Peyer's patch (tissue), 4 donors: ENCODE measurements around the gene TNFRSF11A. TPM values are rescaled to one million over a fixed set of nuclear protein-coding genes. Genes with fewer than 3 reads are reported as not detected.

Source experiments
- DNase-seq, 3 donors: peaks; one replicate each; pipeline ENCODE4 v3.0.0-alpha.2; 2017 to 2019
- H3K27ac ChIP-seq, 4 donors: fragments of 200-600 bp; sonication (generic); one replicate each; pipeline ENCODE4 v1.5.1; 2016 to 2019
- H3K27me3 ChIP-seq, 2 donors: fragments of 200-600 bp; sonication (generic); one replicate each; pipeline ENCODE4 v1.5.1; 2019
- H3K36me3 ChIP-seq, 3 donors: fragments of 200-600 bp; sonication (generic); one replicate each; pipeline ENCODE4 v1.5.1; 2016 to 2019
- H3K4me1 ChIP-seq, 4 donors: fragments of 200-600 bp; sonication (generic); one replicate each; pipeline ENCODE4 v1.5.1; 2016 to 2019
- H3K4me3 ChIP-seq, 4 donors: fragments of 200-600 bp; sonication (generic); 1 replicate in 3 of 4; 2 replicates in 1 of 4; pipeline ENCODE4 v1.5.1; 2016 to 2019; ENCODE audit warnings: mild to moderate bottlenecking in 1 of 4
- H3K9me3 ChIP-seq, 4 donors: fragments of 200-600 bp; sonication (generic); one replicate each; pipeline ENCODE4 v1.5.1; 2016 to 2019; ENCODE audit warnings: mild to moderate bottlenecking in 1 of 4
- POLR2A ChIP-seq, 2 donors: fragments of 450-650 bp; IDR thresholded peaks; one replicate each; pipeline ENCODE4 v1.5.1; 2017; ENCODE audit warnings: antibody characterized with exemption in 2 of 2, mild to moderate bottlenecking in 2 of 2, moderate library complexity in 2 of 2
- total RNA-seq, 4 donors: library from RNA; depleted of rRNA; stranded (reverse); fragments of >200 nt; gene quantifications; one replicate each; pipeline ENCODE4 v1.1.0, GENCODE V29; 2016
- TF ChIP-seq, protein P1 (sequence below), 6 experiments: fragments of 450-650 bp in 4 of 6; fragments of 200-600 bp in 2 of 6; sonication (generic) in 1 of 6; IDR thresholded peaks; one replicate each; pipeline ENCODE4 v1.5.1; 2017 to 2019; ENCODE audit warnings: antibody characterized with exemption in 6 of 6, mild to moderate bottlenecking in 3 of 6, moderate library complexity in 1 of 6

The TNFRSF11A gene
- total RNA-seq, 4 donors from 2014 or later, result 29.6 to 64.6 (median 43.1) TPM

DNA sequence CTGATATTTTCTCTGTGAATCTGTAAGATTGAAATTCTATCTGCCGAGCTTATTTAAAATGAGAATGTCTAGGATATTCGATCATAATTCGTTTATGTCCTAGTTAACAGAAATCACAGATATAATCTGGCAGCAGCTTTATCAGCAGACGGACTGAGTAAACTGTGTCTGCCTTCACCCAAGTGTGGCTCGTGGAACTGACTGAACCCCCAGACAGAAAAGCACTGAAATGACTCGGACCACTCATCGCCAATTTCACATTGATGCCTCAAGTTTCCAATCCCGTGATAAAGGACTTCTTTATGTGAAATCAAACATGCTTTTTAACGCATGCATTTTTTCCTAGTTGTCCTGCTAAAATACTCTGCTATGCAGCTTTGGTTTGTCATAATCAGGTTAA is 15.9 kb downstream of the TNFRSF11A start:
- Histone ChIP-seq H3K4me3 (no peak overlapping the region), H3K36me3 (no peaks in the 10 kb centered on the region), H3K4me1 (peaks cover 0 to 35% (median 2%) of the 10 kb centered on the region in 4 donors), H3K9me3 (no peaks in the 10 kb centered on the region), H3K27me3 (no peaks in the 10 kb centered on the region), H3K27ac (no peak overlapping the region)
- DNase-seq, result no peak
- TF ChIP-seq, protein P1, sequence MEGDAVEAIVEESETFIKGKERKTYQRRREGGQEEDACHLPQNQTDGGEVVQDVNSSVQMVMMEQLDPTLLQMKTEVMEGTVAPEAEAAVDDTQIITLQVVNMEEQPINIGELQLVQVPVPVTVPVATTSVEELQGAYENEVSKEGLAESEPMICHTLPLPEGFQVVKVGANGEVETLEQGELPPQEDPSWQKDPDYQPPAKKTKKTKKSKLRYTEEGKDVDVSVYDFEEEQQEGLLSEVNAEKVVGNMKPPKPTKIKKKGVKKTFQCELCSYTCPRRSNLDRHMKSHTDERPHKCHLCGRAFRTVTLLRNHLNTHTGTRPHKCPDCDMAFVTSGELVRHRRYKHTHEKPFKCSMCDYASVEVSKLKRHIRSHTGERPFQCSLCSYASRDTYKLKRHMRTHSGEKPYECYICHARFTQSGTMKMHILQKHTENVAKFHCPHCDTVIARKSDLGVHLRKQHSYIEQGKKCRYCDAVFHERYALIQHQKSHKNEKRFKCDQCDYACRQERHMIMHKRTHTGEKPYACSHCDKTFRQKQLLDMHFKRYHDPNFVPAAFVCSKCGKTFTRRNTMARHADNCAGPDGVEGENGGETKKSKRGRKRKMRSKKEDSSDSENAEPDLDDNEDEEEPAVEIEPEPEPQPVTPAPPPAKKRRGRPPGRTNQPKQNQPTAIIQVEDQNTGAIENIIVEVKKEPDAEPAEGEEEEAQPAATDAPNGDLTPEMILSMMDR (IDR thresholded peaks at IDR 0.05), result no peak

DNA sequence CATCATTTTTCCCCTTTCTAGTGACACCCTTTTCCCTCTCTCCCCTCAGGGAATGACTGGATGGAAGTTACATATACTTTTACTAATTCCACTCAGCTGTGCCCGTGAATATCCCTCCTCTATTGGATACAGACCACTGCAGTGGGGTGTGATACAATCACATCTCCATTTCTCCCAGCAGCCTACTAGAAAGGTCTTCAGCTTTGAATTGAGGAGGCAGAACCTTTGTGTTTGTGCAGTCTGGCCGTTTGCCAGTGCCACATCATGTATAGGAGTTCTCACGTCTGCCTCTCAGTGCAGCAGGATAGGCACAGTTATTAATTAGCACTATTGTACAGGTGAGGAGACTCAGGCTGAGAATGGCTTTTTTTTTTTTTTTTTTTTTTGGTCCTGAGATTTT is 16.4 kb downstream of the TNFRSF11A start:
- TF ChIP-seq, protein P1 (IDR thresholded peaks at IDR 0.05), result no peak
- TF ChIP-seq POLR2A (IDR thresholded peaks at IDR 0.05), result no peak
- Histone ChIP-seq H3K27me3 (no peaks in the 10 kb centered on the region), H3K27ac (no peak overlapping the region), H3K4me3 (no peak overlapping the region), H3K36me3 (no peaks in the 10 kb centered on the region), H3K4me1 (peaks cover 0 to 30% (median 2%) of the 10 kb centered on the region in 4 donors), H3K9me3 (no peaks in the 10 kb centered on the region)
- no peak for DNase-seq

DNA sequence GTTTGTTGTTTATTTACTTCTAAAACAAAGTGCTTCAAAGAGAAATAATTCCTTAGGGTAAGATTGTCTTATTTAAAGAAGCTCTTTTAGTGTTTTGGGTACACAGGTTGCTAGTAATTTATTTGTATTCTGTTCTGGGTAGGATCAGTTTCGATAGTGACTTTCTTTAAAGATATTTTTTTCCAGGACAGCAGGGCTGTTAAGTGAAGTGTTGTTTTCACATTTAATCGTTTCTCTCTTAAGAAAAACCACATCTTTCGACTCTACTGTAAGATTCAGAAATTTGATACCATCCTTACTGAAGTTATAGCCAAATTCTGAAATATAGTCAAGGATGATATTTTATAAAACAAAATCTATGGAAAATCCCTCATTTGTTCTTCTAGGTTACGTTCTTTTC is 17.8 kb downstream of the TNFRSF11A start:
- H3K4me3 ChIP-seq, result no peak overlapping the region
- TF ChIP-seq, protein P1 (IDR thresholded peaks at IDR 0.05), result no peak
- no peak for TF ChIP-seq POLR2A (IDR thresholded peaks at IDR 0.05)

DNA sequence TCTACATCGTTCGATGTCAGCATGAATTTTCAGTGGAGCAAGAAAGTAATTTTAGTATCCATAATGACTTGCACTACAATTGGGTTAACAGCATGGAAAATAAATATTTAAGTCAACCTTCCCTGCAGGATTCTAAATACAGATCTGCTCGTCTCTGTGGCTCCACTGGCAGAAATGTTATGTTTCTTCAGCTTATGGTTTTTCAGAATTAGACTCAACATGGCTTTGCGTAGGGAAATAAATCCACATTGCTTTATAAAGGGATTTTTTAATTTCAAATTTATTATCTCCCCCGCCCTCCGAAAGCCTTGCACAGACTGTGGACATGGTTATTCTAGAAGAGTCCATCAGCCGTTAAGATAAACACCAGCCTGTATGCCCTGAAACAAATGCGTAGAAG is 18.2 kb downstream of the TNFRSF11A start:
- TF ChIP-seq, protein P1 (IDR thresholded peaks at IDR 0.05), result no peak
- TF ChIP-seq POLR2A (IDR thresholded peaks at IDR 0.05), result no peak
- no peak for DNase-seq
- H3K9me3 ChIP-seq, result no peaks in the 10 kb centered on the region
- H3K27ac ChIP-seq, result no peak overlapping the region
- no peak overlapping the region for H3K4me3 ChIP-seq
- H3K36me3 ChIP-seq, result no peaks in the 10 kb centered on the region
- no peaks in the 10 kb centered on the region for H3K27me3 ChIP-seq
- peaks cover 0 to 12% (median 2%) of the 10 kb centered on the region in 4 donors for H3K4me1 ChIP-seq

More for the DNA sequence above, 17.8 kb downstream of the TNFRSF11A start:
- no peak for DNase-seq
- Histone ChIP-seq H3K4me1 (peaks cover 0 to 16% (median 2%) of the 10 kb centered on the region in 4 donors), H3K9me3 (no peaks in the 10 kb centered on the region), H3K36me3 (no peaks in the 10 kb centered on the region), H3K27ac (no peak overlapping the region), H3K27me3 (no peaks in the 10 kb centered on the region)

DNA sequence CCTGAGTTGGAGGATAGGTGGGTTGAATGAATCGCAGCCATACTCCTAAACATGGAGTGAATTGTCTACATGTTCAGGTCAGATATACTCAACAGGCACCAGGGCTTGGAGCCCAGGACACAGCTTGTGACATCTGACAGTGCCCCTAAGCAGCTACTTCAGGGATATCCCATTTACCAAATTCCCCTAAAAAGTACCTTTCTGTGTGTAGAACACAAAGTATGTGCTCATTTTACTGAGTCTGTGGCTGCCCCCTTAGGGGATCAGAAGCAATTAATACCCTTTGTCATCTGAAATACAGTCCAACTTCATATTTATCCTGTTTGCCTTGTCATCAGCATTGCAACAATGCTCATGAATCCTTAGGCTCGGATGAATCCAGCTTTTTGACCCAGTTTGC is 20.8 kb downstream of the TNFRSF11A start:
- Histone ChIP-seq H3K27me3 (no peaks in the 10 kb centered on the region), H3K27ac (no peak overlapping the region), H3K4me3 (no peak overlapping the region), H3K4me1 (no peaks in the 10 kb centered on the region), H3K36me3 (no peaks in the 10 kb centered on the region), H3K9me3 (no peaks in the 10 kb centered on the region)
- TF ChIP-seq, protein P1 (IDR thresholded peaks at IDR 0.05), result no peak
- no peak for TF ChIP-seq POLR2A (IDR thresholded peaks at IDR 0.05)
- DNase-seq, result no peak
